GM12878 (cell line): ENCODE data around the gene TMEM18. TPM values are rescaled to one million over a fixed set of nuclear protein-coding genes. Genes with fewer than 3 reads are reported as not detected.

Experiments
- ATAC-seq: fragments of 200-7000 bp; cut with Tn5 transposase; 3 replicates; pipeline ENCODE4 v1.9.1; 2020; ENCODE audit warnings: mild to moderate bottlenecking, moderate library complexity
- BruUV-seq: library from RNA; stranded (reverse); fragments of 400-500 nt; replicated peaks from 2 replicates; lab custom pipeline; 2021; lab: Mats Ljungman, UMichigan
- CTCF ChIA-PET: fragments of 300-600 bp; sonication (Branson Sonifier 250); formaldehyde crosslinking; extraction: SDS; loops from one replicate; lab custom pipeline; 2021; ENCODE audit warnings: inconsistent platforms; lab: Yijun Ruan, JAX
- POLR2A ChIA-PET: fragments of 350-600 bp; formaldehyde crosslinking; extraction: SDS; loops from one replicate; lab custom pipeline; 2021; ENCODE audit warnings: inconsistent platforms; lab: Charles Lee
- RAD21 ChIA-PET: fragments of 300-600 bp; sonication (Branson Sonifier 250); formaldehyde crosslinking; loops from one replicate; lab custom pipeline; 2023; ENCODE audit warnings: antibody characterized with exemption; ENCODE audit not compliant: unreplicated experiment; lab: Charles Lee
- SMC1A ChIA-PET: fragments of 300-600 bp; sonication (Branson Sonifier 250); formaldehyde crosslinking; loops from one replicate; lab custom pipeline; 2023; ENCODE audit not compliant: unreplicated experiment, uncharacterized antibody; lab: Charles Lee
- DNase-seq: peaks from one replicate; pipeline ENCODE4 v3.0.0-alpha.2; 2011; ENCODE audit warnings: low read depth, low spot score
- FAIRE-seq: peaks from 3 replicates; lab custom pipeline; 2011; peaks lifted over from hg19 to GRCh38; lab: Jason Lieb, UNC
- H2AFZ ChIP-seq: 2 replicates; pipeline ENCODE4 v1.6.0; 2011; ENCODE audit warnings: low read depth, low read length, control low read depth; ENCODE audit not compliant: control insufficient read depth
- H3K27ac ChIP-seq: 2 replicates; pipeline ENCODE4 v1.5.1; 2011; ENCODE audit warnings: control low read depth; ENCODE audit not compliant: control insufficient read depth, insufficient read depth
- H3K27me3 ChIP-seq, 2 experiments: replicated peaks in 1 of 2; 2 replicates each; pipeline versions ENCODE4 v1.6.0 to v1.6.1; 2011; ENCODE audit warnings: low read length in 1 of 2; ENCODE audit not compliant: control insufficient read depth in 2 of 2, insufficient read depth in 2 of 2
- H3K36me3 ChIP-seq, 2 experiments: 2 replicates each; pipeline ENCODE4 v1.5.1; 2011; ENCODE audit warnings: low read length in 1 of 2; ENCODE audit not compliant: control insufficient read depth in 2 of 2, insufficient read depth in 2 of 2
- H3K4me1 ChIP-seq: 2 replicates; pipeline ENCODE4 v1.6.1; 2011; ENCODE audit warnings: mild to moderate bottlenecking, low read length, moderate library complexity, mixed read lengths; ENCODE audit not compliant: control insufficient read depth, insufficient read depth
- H3K4me2 ChIP-seq: 2 replicates; pipeline ENCODE4 v1.6.0; 2011; ENCODE audit warnings: control low read depth; ENCODE audit not compliant: control insufficient read depth, insufficient read depth
- H3K4me3 ChIP-seq: fragments of 200-600 bp; sonication (generic); 2 replicates; pipeline ENCODE4 v1.5.1; 2016
- H3K79me2 ChIP-seq: 2 replicates; pipeline ENCODE4 v1.6.0; 2011; ENCODE audit warnings: low read length; ENCODE audit not compliant: control insufficient read depth, insufficient read depth
- H3K9ac ChIP-seq: 2 replicates; pipeline ENCODE4 v1.8.0; 2011; ENCODE audit warnings: low read length, control low read depth, mixed read lengths; ENCODE audit not compliant: control insufficient read depth, insufficient read depth
- H3K9me3 ChIP-seq: replicated peaks from 3 replicates; pipeline ENCODE4 v1.5.1; 2011; ENCODE audit warnings: mild to moderate bottlenecking, low read length; ENCODE audit not compliant: control insufficient read depth, insufficient read depth
- H4K20me1 ChIP-seq: 2 replicates; pipeline ENCODE4 v1.6.0; 2011; ENCODE audit not compliant: control insufficient read depth, insufficient read depth
- CREM ChIP-seq: IDR thresholded peaks from 2 replicates; pipeline ENCODE4 v1.6.1; 2014; ENCODE audit warnings: antibody characterized with exemption, low read depth
- IRF4 ChIP-seq: IDR thresholded peaks from 2 replicates; pipeline ENCODE4 v1.6.1; 2011; ENCODE audit warnings: low read depth, low read length
- NR2C2 ChIP-seq: IDR thresholded peaks from 2 replicates; pipeline ENCODE4 v1.6.1; 2011; ENCODE audit warnings: borderline replicate concordance, low read depth; ENCODE audit not compliant: control insufficient read depth, insufficient read length
- POU2F2 ChIP-seq: IDR thresholded peaks from 3 replicates; pipeline ENCODE4 v1.6.1; 2011; ENCODE audit warnings: low read depth, mild to moderate bottlenecking, low read length, borderline replicate concordance
- RBBP5 ChIP-seq: fragments of 200-600 bp; sonication (generic); conservative IDR thresholded peaks from 2 replicates; pipeline ENCODE4 v1.6.1; 2016
- SREBF1 ChIP-seq: IDR thresholded peaks from 2 replicates; pipeline ENCODE4 v1.6.1; 2012; ENCODE audit warnings: mild to moderate bottlenecking, low read length
- SREBF2 ChIP-seq: IDR thresholded peaks from 2 replicates; pipeline ENCODE4 v1.6.1; 2012; ENCODE audit warnings: mild to moderate bottlenecking, low read length
- SRF ChIP-seq, 2 experiments: IDR thresholded peaks; 2 replicates each; pipeline ENCODE4 v1.6.1; 2011; ENCODE audit warnings: low read depth in 2 of 2, low read length in 2 of 2, mild to moderate bottlenecking in 1 of 2, moderate library complexity in 1 of 2
- TARDBP ChIP-seq: IDR thresholded peaks from 2 replicates; pipeline ENCODE4 v1.6.1; 2016; ENCODE audit warnings: borderline replicate concordance
- WGBS: methylation state at CpG from one replicate; pipeline ENCODE4 v1.1.6; 2016; ENCODE audit warnings: low lambda C conversion rate; ENCODE audit not compliant: insufficient replicate concordance, insufficient coverage; ENCODE audit errors: missing lambda C conversion rate; 5-methylcytosine and 5-hydroxymethylcytosine counted together
- in situ Hi-C: fragments of 300-500 bp; cut with MboI; formaldehyde crosslinking; loops from 9 replicates; pipeline ENCODE4 v1.14.3; 2018; ENCODE audit warnings: mixed read lengths
- intact Hi-C: fragments of 100-400 bp; cut with micrococcal nuclease; formaldehyde crosslinking; loops from one replicate; pipeline ENCODE4 v1.14.2; 2022; ENCODE audit not compliant: unreplicated experiment
- polyA plus RNA-seq, 11 experiments: library from polyadenylated mRNA; depleted of rRNA in 4 of 11; unstranded in 6 of 11; stranded (reverse) in 5 of 11; fragments of >200 nt; fragmentation: Nextera tagmentation in 4 of 11; fragmentation: Illumina TruSeq in 1 of 11; extraction: Ambion mirVana in 4 of 11; extraction: Trizol in 1 of 11; gene quantifications; 1 replicate in 1 of 11; 2 replicates in 10 of 11; pipeline versions ENCODE4 v1.2.1 to v1.2.3, GENCODE V29; 2011 to 2016; ENCODE audit warnings: inconsistent platforms in 2 of 11, missing spikeins in 2 of 11, low read depth in 1 of 11
- total RNA-seq, 4 experiments: library from RNA; depleted of rRNA in 3 of 4; stranded (reverse); fragments of >200 nt in 3 of 4; fragmentation: Illumina TruSeq in 1 of 4; extraction: Trizol in 1 of 4; gene quantifications; 2 replicates each; pipeline versions ENCODE4 v1.2.1 to v1.2.3, GENCODE V29; 2013 to 2021
- TF ChIP-seq, protein P1 (sequence below): IDR thresholded peaks from 2 replicates; pipeline ENCODE4 v1.6.1; 2011; ENCODE audit warnings: mild to moderate bottlenecking, low read depth, low read length, moderate library complexity; ENCODE audit not compliant: insufficient replicate concordance
- TF ChIP-seq, protein P2 (sequence below): fragments of 450-650 bp; IDR thresholded peaks from 2 replicates; pipeline ENCODE4 v1.6.1; 2018; ENCODE audit warnings: borderline replicate concordance, mild to moderate bottlenecking; ENCODE audit not compliant: partially characterized antibody
- TF ChIP-seq, protein P3 (sequence below): IDR thresholded peaks from 2 replicates; pipeline ENCODE4 v1.6.1; 2011; ENCODE audit warnings: borderline replicate concordance, low read depth, mild to moderate bottlenecking, moderate library complexity, low read length; ENCODE audit not compliant: insufficient read depth, poor library complexity, severe bottlenecking
- TF ChIP-seq, protein P4 (sequence below): fragments of 450-650 bp; IDR thresholded peaks from 2 replicates; pipeline ENCODE4 v1.6.1; 2017; ENCODE audit warnings: antibody characterized with exemption, mild to moderate bottlenecking, moderate library complexity
- TF ChIP-seq, protein P5 (sequence below): fragments of 450-650 bp; formaldehyde crosslinking; IDR thresholded peaks from 2 replicates; pipeline ENCODE4 v1.4.0; 2022; ENCODE audit warnings: mild to moderate bottlenecking, moderate library complexity

Gene TMEM18
- total and polyA plus RNA-seq, 10 of the 15 experiments (the other 5 are each of a cell fraction or from before 2014, with no cell fraction given), result 11.2 to 56.3 (median 26.0) TPM

DNA sequence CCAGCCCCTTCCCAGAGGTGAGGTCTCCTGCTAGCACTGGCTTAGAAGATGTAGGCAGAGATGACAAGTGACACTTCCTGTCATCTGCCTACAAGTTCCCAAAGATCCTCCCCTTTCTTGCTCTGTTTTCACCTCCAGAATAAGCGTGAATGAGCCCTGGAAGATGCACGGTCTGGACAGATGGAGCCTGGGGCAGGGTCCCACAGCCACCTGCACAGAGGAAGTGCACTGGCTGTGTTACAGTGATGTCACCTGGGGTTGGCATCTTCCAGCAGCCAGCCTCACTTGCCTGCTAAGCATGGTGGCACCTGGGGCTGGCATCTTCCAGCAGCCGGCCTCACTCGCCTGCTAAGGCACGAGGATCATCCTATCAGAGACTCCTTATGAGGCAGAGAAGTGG is 32.3 kb downstream of the TMEM18 start:
- ChIA-PET POLR2A (no interaction called here), RAD21 (no interaction called here), CTCF (no interaction called here), SMC1A (no interaction called here)
- H3K4me1 ChIP-seq, result no peaks in the 10 kb centered on the region
- FAIRE-seq, result no peak
- no peaks in the 10 kb centered on the region for H3K9me3 ChIP-seq
- H3K27ac ChIP-seq, result no peak overlapping the region
- H3K36me3 ChIP-seq, result no peaks in the 10 kb centered on the region
- no peaks in the 10 kb centered on the region for H4K20me1 ChIP-seq
- WGBS, result 4% methylated on average over 5 of the region's 5 CpGs
- no peak overlapping the region for H2AFZ ChIP-seq
- intact Hi-C loops, result no loop called here
- ATAC-seq, result no peak
- no peak for DNase-seq
- in situ Hi-C loops, result no loop called here
- no peaks in the 10 kb centered on the region for H3K27me3 ChIP-seq
- H3K4me3 ChIP-seq, result no peak overlapping the region
- no peak overlapping the region for H3K4me2 ChIP-seq
- no TSS peak for BruUV-seq
- H3K79me2 ChIP-seq, result no peaks in the 10 kb centered on the region
- H3K9ac ChIP-seq, result no peak overlapping the region
- TF ChIP-seq TARDBP (no peak), SRF (IDR thresholded peaks at IDR 0.05; ENCODE audit: low read depth in 2 of 2, low read length in 2 of 2) (no peak), RBBP5 (no peak), SREBF2 (no peak), NR2C2 (no peak), IRF4 (no peak), SREBF1 (no peak), CREM (no peak), POU2F2 (no peak)
- TF ChIP-seq, protein P1, sequence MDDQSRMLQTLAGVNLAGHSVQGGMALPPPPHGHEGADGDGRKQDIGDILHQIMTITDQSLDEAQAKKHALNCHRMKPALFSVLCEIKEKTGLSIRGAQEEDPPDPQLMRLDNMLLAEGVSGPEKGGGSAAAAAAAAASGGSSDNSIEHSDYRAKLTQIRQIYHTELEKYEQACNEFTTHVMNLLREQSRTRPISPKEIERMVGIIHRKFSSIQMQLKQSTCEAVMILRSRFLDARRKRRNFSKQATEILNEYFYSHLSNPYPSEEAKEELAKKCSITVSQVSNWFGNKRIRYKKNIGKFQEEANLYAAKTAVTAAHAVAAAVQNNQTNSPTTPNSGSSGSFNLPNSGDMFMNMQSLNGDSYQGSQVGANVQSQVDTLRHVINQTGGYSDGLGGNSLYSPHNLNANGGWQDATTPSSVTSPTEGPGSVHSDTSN, result no peak
- TF ChIP-seq, protein P2, sequence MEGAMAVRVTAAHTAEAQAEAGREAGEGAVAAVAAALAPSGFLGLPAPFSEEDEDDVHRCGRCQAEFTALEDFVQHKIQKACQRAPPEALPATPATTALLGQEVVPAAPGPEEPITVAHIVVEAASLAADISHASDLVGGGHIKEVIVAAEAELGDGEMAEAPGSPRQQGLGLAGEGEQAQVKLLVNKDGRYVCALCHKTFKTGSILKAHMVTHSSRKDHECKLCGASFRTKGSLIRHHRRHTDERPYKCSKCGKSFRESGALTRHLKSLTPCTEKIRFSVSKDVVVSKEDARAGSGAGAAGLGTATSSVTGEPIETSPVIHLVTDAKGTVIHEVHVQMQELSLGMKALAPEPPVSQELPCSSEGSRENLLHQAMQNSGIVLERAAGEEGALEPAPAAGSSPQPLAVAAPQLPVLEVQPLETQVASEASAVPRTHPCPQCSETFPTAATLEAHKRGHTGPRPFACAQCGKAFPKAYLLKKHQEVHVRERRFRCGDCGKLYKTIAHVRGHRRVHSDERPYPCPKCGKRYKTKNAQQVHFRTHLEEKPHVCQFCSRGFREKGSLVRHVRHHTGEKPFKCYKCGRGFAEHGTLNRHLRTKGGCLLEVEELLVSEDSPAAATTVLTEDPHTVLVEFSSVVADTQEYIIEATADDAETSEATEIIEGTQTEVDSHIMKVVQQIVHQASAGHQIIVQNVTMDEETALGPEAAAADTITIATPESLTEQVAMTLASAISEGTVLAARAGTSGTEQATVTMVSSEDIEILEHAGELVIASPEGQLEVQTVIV, result no peak
- TF ChIP-seq, protein P3, sequence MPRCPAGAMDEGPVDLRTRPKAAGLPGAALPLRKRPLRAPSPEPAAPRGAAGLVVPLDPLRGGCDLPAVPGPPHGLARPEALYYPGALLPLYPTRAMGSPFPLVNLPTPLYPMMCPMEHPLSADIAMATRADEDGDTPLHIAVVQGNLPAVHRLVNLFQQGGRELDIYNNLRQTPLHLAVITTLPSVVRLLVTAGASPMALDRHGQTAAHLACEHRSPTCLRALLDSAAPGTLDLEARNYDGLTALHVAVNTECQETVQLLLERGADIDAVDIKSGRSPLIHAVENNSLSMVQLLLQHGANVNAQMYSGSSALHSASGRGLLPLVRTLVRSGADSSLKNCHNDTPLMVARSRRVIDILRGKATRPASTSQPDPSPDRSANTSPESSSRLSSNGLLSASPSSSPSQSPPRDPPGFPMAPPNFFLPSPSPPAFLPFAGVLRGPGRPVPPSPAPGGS, result no peak
- TF ChIP-seq, protein P4, sequence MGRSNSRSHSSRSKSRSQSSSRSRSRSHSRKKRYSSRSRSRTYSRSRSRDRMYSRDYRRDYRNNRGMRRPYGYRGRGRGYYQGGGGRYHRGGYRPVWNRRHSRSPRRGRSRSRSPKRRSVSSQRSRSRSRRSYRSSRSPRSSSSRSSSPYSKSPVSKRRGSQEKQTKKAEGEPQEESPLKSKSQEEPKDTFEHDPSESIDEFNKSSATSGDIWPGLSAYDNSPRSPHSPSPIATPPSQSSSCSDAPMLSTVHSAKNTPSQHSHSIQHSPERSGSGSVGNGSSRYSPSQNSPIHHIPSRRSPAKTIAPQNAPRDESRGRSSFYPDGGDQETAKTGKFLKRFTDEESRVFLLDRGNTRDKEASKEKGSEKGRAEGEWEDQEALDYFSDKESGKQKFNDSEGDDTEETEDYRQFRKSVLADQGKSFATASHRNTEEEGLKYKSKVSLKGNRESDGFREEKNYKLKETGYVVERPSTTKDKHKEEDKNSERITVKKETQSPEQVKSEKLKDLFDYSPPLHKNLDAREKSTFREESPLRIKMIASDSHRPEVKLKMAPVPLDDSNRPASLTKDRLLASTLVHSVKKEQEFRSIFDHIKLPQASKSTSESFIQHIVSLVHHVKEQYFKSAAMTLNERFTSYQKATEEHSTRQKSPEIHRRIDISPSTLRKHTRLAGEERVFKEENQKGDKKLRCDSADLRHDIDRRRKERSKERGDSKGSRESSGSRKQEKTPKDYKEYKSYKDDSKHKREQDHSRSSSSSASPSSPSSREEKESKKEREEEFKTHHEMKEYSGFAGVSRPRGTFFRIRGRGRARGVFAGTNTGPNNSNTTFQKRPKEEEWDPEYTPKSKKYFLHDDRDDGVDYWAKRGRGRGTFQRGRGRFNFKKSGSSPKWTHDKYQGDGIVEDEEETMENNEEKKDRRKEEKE, result no peak
- TF ChIP-seq, protein P5, sequence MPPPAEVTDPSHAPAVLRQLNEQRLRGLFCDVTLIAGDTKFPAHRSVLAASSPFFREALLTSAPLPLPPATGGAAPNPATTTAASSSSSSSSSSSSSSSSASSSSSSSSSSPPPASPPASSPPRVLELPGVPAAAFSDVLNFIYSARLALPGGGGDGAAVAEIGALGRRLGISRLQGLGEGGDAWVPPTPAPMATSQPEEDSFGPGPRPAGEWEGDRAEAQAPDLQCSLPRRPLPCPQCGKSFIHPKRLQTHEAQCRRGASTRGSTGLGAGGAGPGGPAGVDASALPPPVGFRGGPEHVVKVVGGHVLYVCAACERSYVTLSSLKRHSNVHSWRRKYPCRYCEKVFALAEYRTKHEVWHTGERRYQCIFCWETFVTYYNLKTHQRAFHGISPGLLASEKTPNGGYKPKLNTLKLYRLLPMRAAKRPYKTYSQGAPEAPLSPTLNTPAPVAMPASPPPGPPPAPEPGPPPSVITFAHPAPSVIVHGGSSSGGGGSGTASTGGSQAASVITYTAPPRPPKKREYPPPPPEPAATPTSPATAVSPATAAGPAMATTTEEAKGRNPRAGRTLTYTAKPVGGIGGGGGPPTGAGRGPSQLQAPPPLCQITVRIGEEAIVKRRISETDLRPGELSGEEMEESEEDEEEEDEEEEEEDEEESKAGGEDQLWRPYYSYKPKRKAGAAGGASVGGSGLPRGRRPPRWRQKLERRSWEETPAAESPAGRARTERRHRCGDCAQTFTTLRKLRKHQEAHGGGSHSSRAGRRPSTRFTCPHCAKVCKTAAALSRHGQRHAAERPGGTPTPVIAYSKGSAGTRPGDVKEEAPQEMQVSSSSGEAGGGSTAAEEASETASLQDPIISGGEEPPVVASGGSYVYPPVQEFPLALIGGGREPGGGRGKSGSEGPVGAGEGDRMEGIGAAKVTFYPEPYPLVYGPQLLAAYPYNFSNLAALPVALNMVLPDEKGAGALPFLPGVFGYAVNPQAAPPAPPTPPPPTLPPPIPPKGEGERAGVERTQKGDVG (CRISPR knock-in tag), result no peak
